Measurements from ENCODE around the gene DBX1.

DNA sequence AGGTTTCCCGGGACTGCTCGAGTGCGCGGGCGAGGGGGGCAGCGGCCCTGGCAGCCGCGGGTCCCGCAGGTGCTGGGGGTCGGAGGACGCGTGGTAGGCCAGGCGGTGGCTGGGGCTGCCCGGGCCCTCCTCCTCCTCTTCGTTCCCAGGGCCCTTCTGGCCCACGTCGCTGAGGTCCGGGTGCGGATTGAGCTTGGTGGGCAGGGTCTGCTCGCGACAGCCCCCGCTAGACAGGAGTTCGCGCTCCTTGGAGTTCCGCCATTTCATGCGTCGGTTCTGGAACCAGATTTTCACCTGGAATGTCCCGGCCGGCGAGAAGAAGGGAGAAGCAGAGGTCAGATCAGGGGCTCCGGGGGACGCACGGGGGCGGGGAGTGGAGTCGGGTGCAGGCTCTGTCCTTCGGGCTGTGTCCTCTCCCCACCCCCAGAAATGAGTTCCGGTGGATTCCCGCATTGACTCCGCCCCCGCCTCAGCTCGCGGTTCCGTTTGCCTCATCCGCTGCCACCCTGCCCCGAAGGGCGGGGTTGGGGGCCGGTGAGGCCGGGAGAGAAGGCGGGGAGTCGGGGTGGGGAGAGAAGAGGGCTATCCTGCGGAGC, 3.9 kb downstream of the DBX1 start:
- TF ChIP-seq ATF7 (IDR thresholded peaks at IDR 0.05; ENCODE audit: low read depth) (no peak), SMARCA5 (IDR thresholded peaks at IDR 0.05) (no peak), ZNF384 (IDR thresholded peaks at IDR 0.05; ENCODE audit: borderline replicate concordance, low read depth, low read length) (no peak), POLR2AphosphoS5 (IDR thresholded peaks at IDR 0.05; ENCODE audit: low read length) (no peak), GABPA (IDR thresholded peaks at IDR 0.05; ENCODE audit: low read depth) (no peak), NBN (IDR thresholded peaks at IDR 0.05) (no peak), FOXK2 (IDR thresholded peaks at IDR 0.05) (no peak), TCF7 (IDR thresholded peaks at IDR 0.05; ENCODE audit: borderline replicate concordance) (no peak), BCL11A (IDR thresholded peaks at IDR 0.05; ENCODE audit: low read depth, low read length) (no peak), BRCA1 (IDR thresholded peaks at IDR 0.05; ENCODE audit: low read depth, low read length) (no peak)
- TF ChIP-seq, protein P1, sequence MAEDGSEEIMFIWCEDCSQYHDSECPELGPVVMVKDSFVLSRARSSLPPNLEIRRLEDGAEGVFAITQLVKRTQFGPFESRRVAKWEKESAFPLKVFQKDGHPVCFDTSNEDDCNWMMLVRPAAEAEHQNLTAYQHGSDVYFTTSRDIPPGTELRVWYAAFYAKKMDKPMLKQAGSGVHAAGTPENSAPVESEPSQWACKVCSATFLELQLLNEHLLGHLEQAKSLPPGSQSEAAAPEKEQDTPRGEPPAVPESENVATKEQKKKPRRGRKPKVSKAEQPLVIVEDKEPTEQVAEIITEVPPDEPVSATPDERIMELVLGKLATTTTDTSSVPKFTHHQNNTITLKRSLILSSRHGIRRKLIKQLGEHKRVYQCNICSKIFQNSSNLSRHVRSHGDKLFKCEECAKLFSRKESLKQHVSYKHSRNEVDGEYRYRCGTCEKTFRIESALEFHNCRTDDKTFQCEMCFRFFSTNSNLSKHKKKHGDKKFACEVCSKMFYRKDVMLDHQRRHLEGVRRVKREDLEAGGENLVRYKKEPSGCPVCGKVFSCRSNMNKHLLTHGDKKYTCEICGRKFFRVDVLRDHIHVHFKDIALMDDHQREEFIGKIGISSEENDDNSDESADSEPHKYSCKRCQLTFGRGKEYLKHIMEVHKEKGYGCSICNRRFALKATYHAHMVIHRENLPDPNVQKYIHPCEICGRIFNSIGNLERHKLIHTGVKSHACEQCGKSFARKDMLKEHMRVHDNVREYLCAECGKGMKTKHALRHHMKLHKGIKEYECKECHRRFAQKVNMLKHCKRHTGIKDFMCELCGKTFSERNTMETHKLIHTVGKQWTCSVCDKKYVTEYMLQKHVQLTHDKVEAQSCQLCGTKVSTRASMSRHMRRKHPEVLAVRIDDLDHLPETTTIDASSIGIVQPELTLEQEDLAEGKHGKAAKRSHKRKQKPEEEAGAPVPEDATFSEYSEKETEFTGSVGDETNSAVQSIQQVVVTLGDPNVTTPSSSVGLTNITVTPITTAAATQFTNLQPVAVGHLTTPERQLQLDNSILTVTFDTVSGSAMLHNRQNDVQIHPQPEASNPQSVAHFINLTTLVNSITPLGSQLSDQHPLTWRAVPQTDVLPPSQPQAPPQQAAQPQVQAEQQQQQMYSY (CRISPR knock-in tag; IDR thresholded peaks at IDR 0.05), result no peak
